LNCaP clone FGC (cell line): Measurements from ENCODE around the gene TENT4A.

ENCODE experiments used
- DNase-seq: peaks from one replicate; pipeline ENCODE4 v3.0.0-alpha.2; 2011; ENCODE audit warnings: low read depth
- H3K4me3 ChIP-seq: 2 replicates; pipeline ENCODE4 v1.5.1; 2011; ENCODE audit warnings: mild to moderate bottlenecking, low read depth, low read length, control low read depth
- CTCF ChIP-seq: IDR thresholded peaks from 2 replicates; pipeline ENCODE4 v1.5.1; 2012; ENCODE audit warnings: mild to moderate bottlenecking; ENCODE audit not compliant: control insufficient read depth, insufficient read depth; ENCODE audit errors: extremely low read depth

The TENT4A gene

DNA sequence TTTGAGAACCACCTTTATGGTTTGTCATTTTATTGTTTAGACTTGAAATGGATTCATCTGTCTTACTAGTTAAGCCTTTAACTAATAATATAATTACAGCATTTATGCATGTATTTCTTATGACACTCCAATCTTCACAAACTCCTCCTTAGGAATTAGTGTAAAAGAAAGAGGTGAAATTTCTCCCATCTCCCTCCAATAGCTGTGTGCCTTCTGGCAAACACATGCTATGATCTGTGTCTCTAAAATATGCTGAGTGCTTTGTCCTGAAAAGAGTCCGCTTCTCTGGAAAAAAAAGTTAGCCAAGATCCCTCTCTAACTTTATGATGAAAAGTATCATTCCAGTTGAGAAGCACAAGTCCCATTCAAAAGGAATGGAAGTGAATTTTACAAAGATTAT is 13.9 kb upstream of the TENT4A start:
- no peak for TF ChIP-seq CTCF
- DNase-seq = no peak
- H3K4me3 ChIP-seq = no peak overlapping the region

GRCh38 chr5:6700074-6700684 is 13.1 kb upstream of the TENT4A start:
- no peak for DNase-seq
- TF ChIP-seq CTCF = no peak
- no peak overlapping the region for H3K4me3 ChIP-seq

DNA sequence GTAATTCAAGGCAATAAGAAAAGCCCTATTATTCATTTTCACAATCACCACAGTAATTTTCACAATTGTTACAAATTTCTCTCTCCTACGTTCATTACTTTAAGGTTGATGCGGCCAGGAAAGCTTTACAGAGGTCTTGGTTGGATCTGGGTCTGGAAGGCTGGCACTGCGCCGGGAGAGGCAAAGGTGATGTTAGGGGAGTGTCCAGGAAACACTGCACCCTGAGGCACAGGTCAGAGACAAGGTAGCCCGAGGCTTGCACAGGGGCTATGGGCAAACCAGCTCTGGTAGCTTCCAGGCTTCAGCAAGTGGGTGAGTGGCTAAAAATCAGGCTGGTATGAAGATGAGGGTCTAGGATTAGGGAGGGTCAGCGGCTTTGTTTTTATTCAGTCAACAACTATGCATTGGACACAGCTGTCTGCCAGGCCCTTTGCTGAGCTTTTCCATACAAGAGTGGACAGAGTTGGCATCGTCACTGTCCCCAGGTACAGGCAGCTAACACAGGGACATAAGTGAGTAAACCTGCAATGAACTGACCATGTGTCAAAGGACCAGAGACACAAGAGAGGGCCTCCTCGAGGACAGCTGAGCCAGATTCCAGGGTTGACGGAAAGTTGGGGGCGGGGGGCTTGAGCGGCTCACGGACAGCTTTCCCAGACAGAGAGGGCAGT is 12.4 kb upstream of the TENT4A start:
- TF ChIP-seq CTCF = no peak
- DNase-seq = no peak

GRCh38 chr5:6701491-6701890 is 11.7 kb upstream of the TENT4A start:
- no peak overlapping the region for H3K4me3 ChIP-seq
- DNase-seq = no peak
- no peak for TF ChIP-seq CTCF

More for the DNA sequence above, 12.4 kb upstream of the TENT4A start:
- no peak overlapping the region for H3K4me3 ChIP-seq

- no peak for TF ChIP-seq CTCF
- no peak overlapping the region for H3K4me3 ChIP-seq
- DNase-seq = no peak
Measured at GRCh38 chr5:6702633-6703032, 10.6 kb upstream of the TENT4A start.

GRCh38 chr5:6703806-6704205 is 9.4 kb upstream of the TENT4A start:
- no peak for DNase-seq
- no peak overlapping the region for H3K4me3 ChIP-seq
- TF ChIP-seq CTCF = no peak
